Endothelial cell of umbilical vein (primary cell): ENCODE results near the gene FOXP4. TPM values are rescaled to one million over a fixed set of nuclear protein-coding genes. Genes with fewer than 3 reads are reported as not detected.

ENCODE experiments used
- BruUV-seq: library from RNA; stranded (reverse); fragments of 400-500 nt; replicated peaks from 2 replicates; lab custom pipeline; 2021; lab: Mats Ljungman, UMichigan
- CTCF ChIA-PET: fragments of 300-600, 350-600 bp; sonication (Branson Sonifier 250); formaldehyde crosslinking; loops from one replicate; lab custom pipeline; 2021; ENCODE audit warnings: antibody characterized with exemption, inconsistent platforms; lab: Charles Lee
- POLR2A ChIA-PET: fragments of 300-600, 350-600 bp; sonication (Branson Sonifier 250); formaldehyde crosslinking; loops from one replicate; lab custom pipeline; 2021; ENCODE audit warnings: antibody characterized with exemption, inconsistent platforms; lab: Charles Lee
- DNase-seq: peaks from one replicate; pipeline ENCODE4 v3.0.0-alpha.2; 2011; ENCODE audit warnings: low read depth, low spot score
- FAIRE-seq: peaks from 2 replicates; lab custom pipeline; 2011; peaks lifted over from hg19 to GRCh38; lab: Jason Lieb, UNC
- H2AFZ ChIP-seq: 2 replicates; pipeline ENCODE4 v1.6.0; 2012; ENCODE audit warnings: low read depth, low read length, control low read depth, inconsistent platforms
- H3K27ac ChIP-seq: 2 replicates; pipeline ENCODE4 v1.5.1; 2011; ENCODE audit warnings: low read depth, mild to moderate bottlenecking, control low read depth, low read length, moderate library complexity; ENCODE audit not compliant: insufficient read depth
- H3K27me3 ChIP-seq, 2 experiments: 2 replicates each; pipeline versions ENCODE4 v1.6.0 to v1.6.1; 2011; ENCODE audit warnings: low read length in 2 of 2, mixed read lengths in 1 of 2; ENCODE audit not compliant: control insufficient read depth in 2 of 2, insufficient read depth in 2 of 2
- H3K36me3 ChIP-seq, 2 experiments: 2 replicates in 1 of 2; 3 replicates in 1 of 2; pipeline ENCODE4 v1.5.1; 2011; ENCODE audit warnings: low read length in 2 of 2, mild to moderate bottlenecking in 1 of 2, moderate library complexity in 1 of 2; ENCODE audit not compliant: control insufficient read depth in 2 of 2, insufficient read depth in 2 of 2; ENCODE audit errors: extremely low read depth in 1 of 2
- H3K4me1 ChIP-seq: 3 replicates; pipeline ENCODE4 v1.5.1; 2011; ENCODE audit warnings: mild to moderate bottlenecking, low read length; ENCODE audit not compliant: control insufficient read depth, insufficient read depth; ENCODE audit errors: extremely low read depth
- H3K4me2 ChIP-seq: 2 replicates; pipeline ENCODE4 v1.6.1; 2011; ENCODE audit warnings: low read length, control low read depth, mixed read lengths; ENCODE audit not compliant: insufficient read depth
- H3K4me3 ChIP-seq, 3 experiments: fragments of 200-600 bp in 1 of 3; sonication (generic), shearing (Covaris generic) in 1 of 3; replicated peaks in 1 of 3; 2 replicates each; pipeline ENCODE4 v1.5.1; 2011 to 2016; ENCODE audit warnings: control low read depth in 3 of 3, low read length in 3 of 3, mild to moderate bottlenecking in 2 of 3, inconsistent platforms in 1 of 3, low read depth in 1 of 3, moderate library complexity in 1 of 3; ENCODE audit not compliant: insufficient read depth in 1 of 3
- H3K79me2 ChIP-seq: 2 replicates; pipeline ENCODE4 v1.6.0; 2012; ENCODE audit warnings: low read length, inconsistent platforms; ENCODE audit not compliant: control insufficient read depth, insufficient read depth
- H3K9ac ChIP-seq: replicated peaks from 2 replicates; pipeline ENCODE3; 2011; ENCODE audit warnings: low read length, control low read depth; ENCODE audit not compliant: insufficient read depth; ENCODE audit errors: extremely low read depth
- H3K9me1 ChIP-seq: replicated peaks from 3 replicates; pipeline ENCODE4 v1.6.0; 2011; ENCODE audit warnings: mild to moderate bottlenecking, low read length; ENCODE audit not compliant: control insufficient read depth, insufficient read depth; ENCODE audit errors: extremely low read depth
- H3K9me3 ChIP-seq: replicated peaks from 2 replicates; pipeline ENCODE4 v1.5.1; 2012; ENCODE audit warnings: low read length, inconsistent platforms; ENCODE audit not compliant: control insufficient read depth, insufficient read depth
- H4K20me1 ChIP-seq: replicated peaks from 2 replicates; pipeline ENCODE3; 2011; ENCODE audit warnings: mild to moderate bottlenecking, low read length; ENCODE audit not compliant: control insufficient read depth, insufficient read depth; ENCODE audit errors: extremely low read depth
- CTCF ChIP-seq, 2 donors: IDR thresholded peaks; 1 replicate in 1 of 2; 2 replicates in 1 of 2; pipeline ENCODE4 v1.5.1; 2011; ENCODE audit warnings: low read length in 2 of 2, mild to moderate bottlenecking in 2 of 2, moderate library complexity in 2 of 2, control low read depth in 1 of 2, inconsistent platforms in 1 of 2, low read depth in 1 of 2; ENCODE audit not compliant: insufficient read depth in 1 of 2; ENCODE audit errors: extremely low read depth in 1 of 2
- EZH2 ChIP-seq: IDR thresholded peaks from 2 replicates; pipeline ENCODE4 v1.6.1; 2012; ENCODE audit warnings: borderline replicate concordance, low read depth, mild to moderate bottlenecking, moderate library complexity, low read length, inconsistent platforms; ENCODE audit not compliant: severe bottlenecking
- FOS ChIP-seq: IDR thresholded peaks from 2 replicates; pipeline ENCODE4 v1.6.1; 2011; ENCODE audit warnings: mild to moderate bottlenecking, low read length, moderate library complexity, borderline replicate concordance; ENCODE audit not compliant: insufficient read depth
- GATA2 ChIP-seq: IDR thresholded peaks from 2 replicates; pipeline ENCODE4 v1.7.0; 2011; ENCODE audit warnings: low read depth, mild to moderate bottlenecking, moderate library complexity, mixed read lengths, low read length; ENCODE audit not compliant: insufficient read length, insufficient read depth
- JUN ChIP-seq: IDR thresholded peaks from 2 replicates; pipeline ENCODE4 v1.6.1; 2011; ENCODE audit warnings: borderline replicate concordance, low read depth; ENCODE audit not compliant: insufficient read length, insufficient read depth
- MAX ChIP-seq: IDR thresholded peaks from 2 replicates; pipeline ENCODE4 v1.6.1; 2011; ENCODE audit not compliant: insufficient read depth, insufficient read length
- MYC ChIP-seq: IDR thresholded peaks from one replicate; pipeline ENCODE4 v1.6.1; 2011; ENCODE audit warnings: mild to moderate bottlenecking, low read depth, low read length
- POLR2A ChIP-seq: IDR thresholded peaks from 2 replicates; pipeline ENCODE4 v1.6.1; 2012; ENCODE audit warnings: low read depth, mild to moderate bottlenecking, control low read depth, low read length
- POLR2AphosphoS5 ChIP-seq: IDR thresholded peaks from 2 replicates; pipeline ENCODE4 v1.6.1; 2012; ENCODE audit warnings: low read depth, mild to moderate bottlenecking, control low read depth, low read length, moderate library complexity; ENCODE audit not compliant: insufficient read depth
- dilution Hi-C: fragments of 300-500 bp; cut with MboI; formaldehyde crosslinking; loops from one replicate; pipeline ENCODE4 v1.15.0; 2019; ENCODE audit warnings: low sequenced_read_pairs; ENCODE audit not compliant: extremely low pct_ligation_motif_present
- intact Hi-C: fragments of 100-400 bp; cut with micrococcal nuclease; formaldehyde crosslinking; loops from one replicate; pipeline ENCODE4 v1.10.0; 2022
- polyA plus RNA-seq, 4 experiments: library from polyadenylated mRNA; depleted of rRNA in 3 of 4; stranded (reverse) in 3 of 4; unstranded in 1 of 4; fragments of >200 nt; gene quantifications; 2 replicates each; pipeline versions ENCODE4 v1.2.1 to v1.2.3, GENCODE V29; 2011 to 2012; ENCODE audit warnings: missing spikeins in 1 of 4
- total RNA-seq: library from RNA; stranded (reverse); gene quantifications from 2 replicates; pipeline ENCODE4 v1.2.3, GENCODE V29; 2021

Gene FOXP4
- total and polyA plus RNA-seq, 2 donors (not counting 3 experiments of a cell fraction or from before 2014, with no cell fraction given) = 5.6 to 23.9 TPM

GRCh38 chr6:41541364-41541763 lies 4.8 kb upstream of the FOXP4 start:
- POLR2A ChIA-PET = no interaction called here
- Histone ChIP-seq H4K20me1 (no peaks in the 10 kb centered on the region), H3K4me2 (no peak overlapping the region), H3K9me1 (no peaks in the 10 kb centered on the region), H3K79me2 (no peaks in the 10 kb centered on the region), H3K27ac (no peak overlapping the region), H3K27me3 (no peaks in the 10 kb centered on the region), H3K9me3 (no peaks in the 10 kb centered on the region), H2AFZ (no peak overlapping the region), H3K4me3 (no peak overlapping the region), H3K9ac (no peak overlapping the region), H3K36me3 (no peaks in the 10 kb centered on the region), H3K4me1 (peaks cover 6% of the 10 kb centered on the region)
- TF ChIP-seq MAX = no peak
- TF ChIP-seq EZH2 = no peak
- TF ChIP-seq CTCF (IDR thresholded peaks at IDR 0.05; ENCODE audit: extremely low read depth in 1 of 2, insufficient read depth in 1 of 2, low read depth in 1 of 2, low read length in 2 of 2) = no peak
- no peak for TF ChIP-seq POLR2AphosphoS5
- no peak for TF ChIP-seq POLR2A
- TF ChIP-seq FOS = no peak
- no peak for FAIRE-seq
- no TSS peak for BruUV-seq
- dilution Hi-C loops (no loop called here), intact Hi-C loops (no loop called here)
- no peak for DNase-seq
- CTCF ChIA-PET = no interaction called here

GRCh38 chr6:41543087-41543486 lies 3.1 kb upstream of the FOXP4 start:
- ChIA-PET POLR2A (no interaction called here), CTCF (interaction anchor here (0.8 to 1.5 kb wide), 3 partner anchors 15 to 58 kb away, joined by 3 to 4 read pairs (median 3); no protein-coding TSS in a partner anchor)
- Histone ChIP-seq H3K9me1 (no peaks in the 10 kb centered on the region), H3K4me1 (peaks cover 11% of the 10 kb centered on the region), H3K27me3 (peaks cover 0 to 3% of the 10 kb centered on the region in 2 experiments), H3K79me2 (no peaks in the 10 kb centered on the region), H3K4me3 (no peak overlapping the region), H4K20me1 (no peaks in the 10 kb centered on the region), H3K4me2 (no peak overlapping the region), H3K36me3 (no peaks in the 10 kb centered on the region), H3K27ac (no peak overlapping the region), H2AFZ (no peak overlapping the region), H3K9me3 (no peaks in the 10 kb centered on the region), H3K9ac (no peak overlapping the region)
- BruUV-seq = no TSS peak
- dilution Hi-C loops = no loop called here
- FAIRE-seq (no peak), DNase-seq (no peak)
- TF ChIP-seq EZH2 = no peak
- TF ChIP-seq POLR2AphosphoS5 = no peak
- TF ChIP-seq GATA2 = no peak
- TF ChIP-seq MYC = no peak
- TF ChIP-seq POLR2A = no peak
- TF ChIP-seq MAX = no peak
- no peak for TF ChIP-seq CTCF (IDR thresholded peaks at IDR 0.05; ENCODE audit: extremely low read depth in 1 of 2, insufficient read depth in 1 of 2, low read depth in 1 of 2, low read length in 2 of 2)
- no peak for TF ChIP-seq FOS
- no peak for TF ChIP-seq JUN
- intact Hi-C loops = no loop called here
